Testis (tissue), 2 donors: ENCODE results near the gene FLT4.

Source experiments
- POLR2A ChIP-seq: fragments of 450-650 bp; IDR thresholded peaks from one replicate; pipeline ENCODE4 v1.6.1; 2017; ENCODE audit warnings: antibody characterized with exemption, mild to moderate bottlenecking, moderate library complexity
- TF ChIP-seq, protein P1 (sequence below), 3 experiments: fragments of 450-650 bp in 2 of 3; fragments of 200-600 bp in 1 of 3; sonication (generic) in 1 of 3; IDR thresholded peaks; one replicate each; pipeline ENCODE4 v1.5.1; 2016 to 2019; ENCODE audit warnings: antibody characterized with exemption in 3 of 3, mild to moderate bottlenecking in 2 of 3, moderate library complexity in 1 of 3

DNA sequence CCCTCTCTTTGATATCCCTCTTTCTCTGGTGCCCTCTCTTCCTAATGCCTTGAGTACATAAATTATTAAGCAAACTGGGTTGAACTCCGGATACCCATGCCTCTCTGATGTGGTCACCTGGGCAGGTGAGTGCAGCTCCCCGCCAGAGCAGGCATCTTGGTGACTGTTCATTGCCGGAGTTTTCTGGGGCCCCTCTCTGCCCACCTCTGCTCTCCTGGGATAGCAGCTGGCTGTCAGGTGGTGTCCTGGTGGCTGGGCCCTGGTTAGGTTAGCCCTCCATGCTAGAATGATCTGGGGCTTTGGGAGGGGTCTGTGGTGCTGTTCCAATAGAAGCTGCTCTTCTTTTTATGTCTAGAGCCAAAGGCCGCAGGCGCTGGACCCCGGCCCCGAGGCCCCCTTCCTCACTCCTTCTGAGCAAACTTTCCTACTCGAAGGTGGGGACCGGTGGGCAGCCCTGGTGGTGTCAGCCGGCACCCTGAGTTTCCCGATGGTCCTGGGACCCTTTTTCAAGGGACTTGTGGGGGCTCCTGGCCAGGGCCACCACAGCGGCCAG is 53.2 kb downstream of the FLT4 start:
- TF ChIP-seq POLR2A = no peak
- TF ChIP-seq, protein P1, sequence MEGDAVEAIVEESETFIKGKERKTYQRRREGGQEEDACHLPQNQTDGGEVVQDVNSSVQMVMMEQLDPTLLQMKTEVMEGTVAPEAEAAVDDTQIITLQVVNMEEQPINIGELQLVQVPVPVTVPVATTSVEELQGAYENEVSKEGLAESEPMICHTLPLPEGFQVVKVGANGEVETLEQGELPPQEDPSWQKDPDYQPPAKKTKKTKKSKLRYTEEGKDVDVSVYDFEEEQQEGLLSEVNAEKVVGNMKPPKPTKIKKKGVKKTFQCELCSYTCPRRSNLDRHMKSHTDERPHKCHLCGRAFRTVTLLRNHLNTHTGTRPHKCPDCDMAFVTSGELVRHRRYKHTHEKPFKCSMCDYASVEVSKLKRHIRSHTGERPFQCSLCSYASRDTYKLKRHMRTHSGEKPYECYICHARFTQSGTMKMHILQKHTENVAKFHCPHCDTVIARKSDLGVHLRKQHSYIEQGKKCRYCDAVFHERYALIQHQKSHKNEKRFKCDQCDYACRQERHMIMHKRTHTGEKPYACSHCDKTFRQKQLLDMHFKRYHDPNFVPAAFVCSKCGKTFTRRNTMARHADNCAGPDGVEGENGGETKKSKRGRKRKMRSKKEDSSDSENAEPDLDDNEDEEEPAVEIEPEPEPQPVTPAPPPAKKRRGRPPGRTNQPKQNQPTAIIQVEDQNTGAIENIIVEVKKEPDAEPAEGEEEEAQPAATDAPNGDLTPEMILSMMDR (IDR thresholded peaks at IDR 0.05) = no peak
